Measurements from ENCODE around the gene CDH16. TPM values are rescaled to one million over a fixed set of nuclear protein-coding genes. Genes with fewer than 3 reads are reported as not detected.

Gene CDH16
- total and polyA plus RNA-seq, 12 donors: 0.15 to 0.59 (median 0.47) TPM; not detected in 7

DNA sequence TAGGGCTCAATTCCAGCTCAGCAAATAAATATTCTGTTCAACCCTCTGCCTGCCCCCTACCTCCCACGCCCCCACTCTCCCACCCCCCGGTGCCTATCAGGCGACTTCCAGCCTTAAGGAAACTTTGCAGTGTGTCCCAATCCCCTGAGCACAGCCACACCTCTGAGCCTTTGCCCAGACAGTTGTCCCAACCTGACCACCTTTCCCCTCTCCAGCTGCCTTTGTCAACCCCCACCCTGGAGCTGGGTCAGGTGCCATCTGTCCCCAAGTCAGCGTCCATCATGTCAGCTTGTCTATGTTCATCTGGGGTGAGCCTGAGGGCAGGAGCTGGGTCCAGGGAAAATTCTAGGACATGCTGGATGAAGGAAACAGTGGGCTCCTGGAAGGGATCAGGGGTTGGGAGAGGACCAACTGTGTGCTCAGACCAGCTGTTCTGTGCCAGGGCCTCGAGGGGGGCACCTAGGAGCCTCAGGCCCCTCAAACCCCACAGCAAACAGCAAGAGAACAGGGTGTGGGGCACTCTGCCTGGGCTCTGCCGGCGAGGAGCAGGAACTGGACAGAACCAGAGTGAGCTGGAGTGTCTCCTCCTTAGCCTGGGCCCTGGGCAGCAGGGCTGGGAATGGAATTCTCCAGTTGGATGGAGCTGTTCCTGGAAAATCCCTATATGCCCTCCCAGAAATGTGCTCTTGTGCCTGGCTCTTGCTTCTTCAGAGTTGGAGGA, 17.8 kb downstream of the CDH16 start:
- DNase-seq (peak in 1 of 2 donors; percentile 33), ATAC-seq (peak in 4 of 8 donors; percentile 2 to 14 (median 10))
- 25 to 35% methylated on average over 7 of the region's 7 CpGs for WGBS, 2 donors
- TF ChIP-seq, protein P1, sequence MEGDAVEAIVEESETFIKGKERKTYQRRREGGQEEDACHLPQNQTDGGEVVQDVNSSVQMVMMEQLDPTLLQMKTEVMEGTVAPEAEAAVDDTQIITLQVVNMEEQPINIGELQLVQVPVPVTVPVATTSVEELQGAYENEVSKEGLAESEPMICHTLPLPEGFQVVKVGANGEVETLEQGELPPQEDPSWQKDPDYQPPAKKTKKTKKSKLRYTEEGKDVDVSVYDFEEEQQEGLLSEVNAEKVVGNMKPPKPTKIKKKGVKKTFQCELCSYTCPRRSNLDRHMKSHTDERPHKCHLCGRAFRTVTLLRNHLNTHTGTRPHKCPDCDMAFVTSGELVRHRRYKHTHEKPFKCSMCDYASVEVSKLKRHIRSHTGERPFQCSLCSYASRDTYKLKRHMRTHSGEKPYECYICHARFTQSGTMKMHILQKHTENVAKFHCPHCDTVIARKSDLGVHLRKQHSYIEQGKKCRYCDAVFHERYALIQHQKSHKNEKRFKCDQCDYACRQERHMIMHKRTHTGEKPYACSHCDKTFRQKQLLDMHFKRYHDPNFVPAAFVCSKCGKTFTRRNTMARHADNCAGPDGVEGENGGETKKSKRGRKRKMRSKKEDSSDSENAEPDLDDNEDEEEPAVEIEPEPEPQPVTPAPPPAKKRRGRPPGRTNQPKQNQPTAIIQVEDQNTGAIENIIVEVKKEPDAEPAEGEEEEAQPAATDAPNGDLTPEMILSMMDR (IDR thresholded peaks at IDR 0.05): no peak
- intact Hi-C loops (cut with DNase I): loop anchor here in 1 of 10 donors (2.0 kb wide), 1 partner anchor 28 kb away; no protein-coding TSS in a partner anchor
- H3K4me3 ChIP-seq: no peak overlapping the region
- no peaks in the 10 kb centered on the region for H3K36me3 ChIP-seq
- peak overlapping the region; percentile 68 to 99 (median 94) for H3K27ac ChIP-seq
- H3K9me3 ChIP-seq: no peaks in the 10 kb centered on the region
- H3K27me3 ChIP-seq: no peaks in the 10 kb centered on the region
- H3K4me1 ChIP-seq: peaks cover 29 to 84% (median 59%) of the 10 kb centered on the region in 9 donors

DNA sequence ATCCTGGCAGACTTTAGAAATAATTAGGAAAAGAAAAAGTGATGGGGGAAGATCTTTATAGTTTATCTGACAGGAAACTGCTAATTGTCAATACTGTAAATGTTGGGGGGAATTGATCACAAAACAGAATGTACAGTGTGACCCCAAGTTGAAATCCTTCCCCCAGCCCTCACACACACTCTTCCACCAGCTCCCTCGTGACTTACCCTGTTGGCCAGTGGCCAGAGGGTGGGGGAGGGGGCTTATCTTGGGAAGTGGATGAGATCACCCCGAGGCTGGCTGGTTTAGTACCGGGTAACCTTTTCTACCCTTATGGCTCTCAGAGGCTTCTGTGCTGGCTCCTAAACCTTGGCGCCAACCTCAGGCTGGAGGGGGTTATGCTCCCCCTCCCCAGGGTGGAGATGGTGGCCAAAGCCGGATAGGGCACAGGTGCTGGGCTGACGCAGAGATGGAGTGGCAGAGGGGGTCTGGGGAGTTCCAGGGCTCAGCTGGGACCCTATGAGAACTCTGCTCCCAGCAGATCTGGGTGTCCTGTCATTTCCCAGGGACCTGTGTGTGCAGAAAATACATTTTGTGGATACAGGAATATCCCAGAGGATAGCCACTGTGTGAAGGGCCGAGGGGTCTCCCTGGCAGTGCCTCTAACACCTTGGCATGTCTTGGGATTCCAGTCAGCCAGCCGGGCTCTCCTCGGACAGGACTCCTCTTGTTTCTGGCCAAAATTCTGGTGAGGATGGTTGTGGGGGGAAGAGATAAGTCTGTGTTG, 18.6 kb downstream of the CDH16 start:
- Histone ChIP-seq H3K27me3 (no peaks in the 10 kb centered on the region), H3K4me3 (no peak overlapping the region), H3K36me3 (no peaks in the 10 kb centered on the region), H3K4me1 (peaks cover 23 to 84% (median 58%) of the 10 kb centered on the region in 9 donors), H3K9me3 (no peaks in the 10 kb centered on the region), H3K27ac (peak overlapping the region; percentile 72 to 99 (median 94))
- 11 to 20% methylated on average over 9 of the region's 9 CpGs for WGBS, 2 donors
- peak; percentile 6 to 41 (median 20) for ATAC-seq
- intact Hi-C loops (cut with DNase I): loop anchor here in 6 of 10 donors (2.0 to 10.0 kb wide), 4 partner anchors 29 to 55 kb away; partner anchors contain the start of gene CIAO2B (in 3 of the 6)
- TF ChIP-seq, protein P1 (IDR thresholded peaks at IDR 0.05): no peak
- DNase-seq: peak; percentile 81 to 83

- Histone ChIP-seq H3K36me3 (no peaks in the 10 kb centered on the region), H3K27ac (peak overlapping the region; percentile 72 to 99 (median 94)), H3K27me3 (no peaks in the 10 kb centered on the region), H3K4me3 (no peak overlapping the region), H3K4me1 (peaks cover 23 to 80% (median 54%) of the 10 kb centered on the region in 9 donors), H3K9me3 (no peaks in the 10 kb centered on the region)
- WGBS, 2 donors: 69 to 71% methylated on average over 6 of the region's 6 CpGs
- ATAC-seq (no peak), DNase-seq (no peak)
- intact Hi-C loops (cut with DNase I): loop anchor here in 5 of 10 donors (5.0 to 10.0 kb wide), 3 partner anchors 33 to 55 kb away; partner anchors contain the start of gene CIAO2B (in 3 of the 5)
- TF ChIP-seq, protein P1 (IDR thresholded peaks at IDR 0.05): no peak
Observed at GRCh38 chr16:66899310-66899944, 19.3 kb downstream of the CDH16 start.

GRCh38 chr16:66898933-66899309, 19.8 kb downstream of the CDH16 start:
- TF ChIP-seq, protein P1 (IDR thresholded peaks at IDR 0.05): no peak
- DNase-seq (no peak), ATAC-seq (no peak)
- no peaks in the 10 kb centered on the region for H3K36me3 ChIP-seq
- H3K4me3 ChIP-seq: no peak overlapping the region
- peaks cover 20 to 75% (median 49%) of the 10 kb centered on the region in 9 donors for H3K4me1 ChIP-seq
- intact Hi-C loops (cut with DNase I): loop anchor here in 5 of 10 donors (5.0 to 10.0 kb wide), 3 partner anchors 33 to 56 kb away; partner anchors contain the start of gene CIAO2B (in 3 of the 5)
- no peaks in the 10 kb centered on the region for H3K27me3 ChIP-seq
- 75 to 82% methylated on average over 2 of the region's 2 CpGs for WGBS, 2 donors
- H3K27ac ChIP-seq: peak overlapping the region; percentile 72 to 99 (median 94)
- no peaks in the 10 kb centered on the region for H3K9me3 ChIP-seq
